B cell (primary cell): ENCODE results near the gene PPP1R3C.

Experiments used
- CTCF ChIP-seq: fragments of 200-600 bp; IDR thresholded peaks from one replicate; pipeline ENCODE4 v1.8.0; 2022; ENCODE audit warnings: antibody characterized with exemption, mild to moderate bottlenecking
- EZH2 ChIP-seq: IDR thresholded peaks from 2 replicates; pipeline ENCODE4 v1.6.1; 2012; ENCODE audit warnings: borderline replicate concordance, low read depth, mild to moderate bottlenecking, moderate library complexity, low read length; ENCODE audit not compliant: insufficient read depth, poor library complexity, severe bottlenecking

GRCh38 chr10:91589658-91590035 is 43.2 kb downstream of the PPP1R3C start:
- TF ChIP-seq CTCF (no peak), EZH2 (no peak)
